IgD-negative memory B cell (primary cell): ENCODE results near the gene ANKRD31. TPM values are rescaled to one million over a fixed set of nuclear protein-coding genes. Genes with fewer than 3 reads are reported as not detected.
A peak's percentile ranks its signal among the peaks of the same experiment; 100 is the strongest.
"Not testable (repeated sequence)": the region's sequence is repeated elsewhere in the genome, so short reads cannot be mapped to it uniquely, and the experiment has no call there.

ENCODE experiments used
- H3K27ac Mint-ChIP-seq, 3 donors: one replicate each; pipeline ENCODE4 v1.8.0; 2020 to 2022; ENCODE audit warnings: mild to moderate bottlenecking in 3 of 3, mixed read lengths in 3 of 3, moderate library complexity in 1 of 3
- H3K27me3 Mint-ChIP-seq: one replicate; pipeline ENCODE4 v1.8.0; 2021; ENCODE audit warnings: mixed read lengths
- H3K36me3 Mint-ChIP-seq: one replicate; pipeline ENCODE4 v1.8.0; 2020; ENCODE audit warnings: mild to moderate bottlenecking, mixed read lengths
- H3K4me1 Mint-ChIP-seq, 3 donors: one replicate each; pipeline ENCODE4 v1.8.0; 2020 to 2022; ENCODE audit warnings: mixed read lengths in 3 of 3, mild to moderate bottlenecking in 1 of 3
- H3K4me3 Mint-ChIP-seq, 4 donors: one replicate each; pipeline ENCODE4 v1.8.0; 2020 to 2022; ENCODE audit warnings: mild to moderate bottlenecking in 4 of 4, mixed read lengths in 4 of 4, moderate library complexity in 3 of 4
- H3K9me3 Mint-ChIP-seq, 3 donors: one replicate each; pipeline ENCODE4 v1.8.0; 2020 to 2021; ENCODE audit warnings: mixed read lengths in 3 of 3, mild to moderate bottlenecking in 1 of 3
- polyA plus RNA-seq: library from polyadenylated mRNA; unstranded; fragments of 300-500 nt; fragmentation: Illumina TruSeq; gene quantifications from one replicate; pipeline ENCODE4 v1.2.3, GENCODE V29; 2021

Gene ANKRD31
- polyA plus RNA-seq, 1 donor from 2014 or later: 0.10 TPM

DNA sequence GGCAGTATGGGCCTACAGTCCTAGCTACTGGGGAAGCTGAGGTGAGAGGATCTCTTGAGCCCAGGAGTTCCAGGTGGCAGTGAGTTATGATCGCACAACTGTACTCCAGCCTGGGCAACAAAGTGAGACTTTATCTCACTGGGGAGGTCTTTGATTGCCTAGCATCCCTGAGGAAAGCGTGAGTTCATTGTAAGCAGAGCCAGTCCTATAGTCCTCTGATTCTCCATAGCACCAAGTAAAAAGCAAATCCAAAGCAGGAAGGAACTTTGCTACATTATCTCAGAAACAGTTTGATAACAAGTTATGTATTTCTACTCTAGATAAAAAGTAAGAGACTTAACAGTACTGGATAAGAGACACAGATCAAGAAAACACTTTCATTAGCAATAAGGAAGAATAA, 37.6 kb downstream of the ANKRD31 start:
- H3K4me1 Mint-ChIP-seq: no peaks in the 10 kb centered on the region
- H3K27ac Mint-ChIP-seq: no peak overlapping the region
- no peaks in the 10 kb centered on the region for H3K9me3 Mint-ChIP-seq
- H3K4me3 Mint-ChIP-seq: no peak overlapping the region
- peaks cover 2% of the 10 kb centered on the region for H3K27me3 Mint-ChIP-seq
- H3K36me3 Mint-ChIP-seq: no peaks in the 10 kb centered on the region

DNA sequence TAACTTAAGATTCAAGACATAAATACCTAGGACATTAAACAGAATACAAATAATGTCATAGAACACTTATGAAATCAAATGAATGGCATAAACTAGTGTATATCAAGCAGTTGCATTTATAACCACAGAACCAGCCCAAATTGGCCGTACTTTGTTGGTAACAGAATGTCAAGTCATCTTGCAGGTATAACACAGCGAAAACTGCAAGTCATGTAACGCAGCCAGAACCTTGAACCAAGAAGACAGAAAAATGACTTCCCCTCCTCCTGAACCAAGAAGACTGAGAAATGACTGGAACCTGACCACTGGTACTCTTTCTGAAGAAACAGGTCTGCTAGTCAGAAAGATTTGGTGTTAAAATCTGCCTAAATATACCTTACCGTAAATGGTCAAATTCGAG, 38.9 kb downstream of the ANKRD31 start:
- Mint-ChIP-seq H3K4me1 (no peaks in the 10 kb centered on the region), H3K27ac (no peak overlapping the region), H3K27me3 (peaks cover 4% of the 10 kb centered on the region), H3K9me3 (no peaks in the 10 kb centered on the region), H3K4me3 (no peak overlapping the region), H3K36me3 (no peaks in the 10 kb centered on the region)

DNA sequence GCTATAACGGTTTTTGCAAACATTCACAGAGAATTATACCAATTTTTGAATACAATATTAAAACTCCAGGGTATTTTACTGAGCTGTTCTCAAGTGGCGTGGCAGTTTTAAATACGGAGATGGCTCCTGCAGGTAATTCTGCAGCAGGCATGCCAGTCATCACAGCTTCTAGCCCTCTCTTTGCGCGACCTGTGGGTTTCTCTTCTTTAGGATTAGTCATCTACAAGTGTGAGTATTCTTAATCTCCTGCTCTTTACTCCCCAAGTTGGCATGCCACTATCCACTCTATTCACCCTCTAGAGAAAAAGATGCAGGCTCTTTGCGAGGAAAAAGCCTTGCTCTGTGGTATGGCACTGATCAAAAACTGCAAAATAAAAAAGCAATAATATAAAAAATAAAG, 43.9 kb downstream of the ANKRD31 start:
- Mint-ChIP-seq H3K27me3 (peaks cover 4% of the 10 kb centered on the region), H3K36me3 (no peaks in the 10 kb centered on the region), H3K27ac (no peak overlapping the region), H3K9me3 (no peaks in the 10 kb centered on the region), H3K4me1 (no peaks in the 10 kb centered on the region), H3K4me3 (no peak overlapping the region)

DNA sequence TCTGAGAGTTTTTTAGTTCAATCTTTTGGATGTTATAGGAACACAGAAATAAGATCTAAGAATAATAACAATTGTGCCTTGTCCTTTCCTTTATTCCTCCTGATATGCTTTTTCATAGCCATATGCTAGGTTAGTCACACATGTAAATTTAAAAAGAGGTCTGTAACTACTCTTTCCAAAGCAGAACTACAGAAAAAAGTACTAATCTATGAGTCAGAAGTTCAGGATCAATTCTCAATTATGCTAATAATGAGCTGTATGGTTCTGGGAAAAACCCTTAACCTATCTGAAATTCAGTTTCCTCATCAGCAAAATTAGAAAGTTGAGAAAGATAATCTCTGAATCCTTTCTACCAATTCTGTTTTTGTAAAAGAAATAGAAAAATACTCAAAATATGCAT, 44.4 kb downstream of the ANKRD31 start:
- H3K27ac Mint-ChIP-seq: no peak overlapping the region
- no peaks in the 10 kb centered on the region for H3K9me3 Mint-ChIP-seq
- peaks cover 4% of the 10 kb centered on the region for H3K27me3 Mint-ChIP-seq
- H3K4me1 Mint-ChIP-seq: no peaks in the 10 kb centered on the region
- H3K36me3 Mint-ChIP-seq: no peaks in the 10 kb centered on the region
- H3K4me3 Mint-ChIP-seq: no peak overlapping the region

DNA sequence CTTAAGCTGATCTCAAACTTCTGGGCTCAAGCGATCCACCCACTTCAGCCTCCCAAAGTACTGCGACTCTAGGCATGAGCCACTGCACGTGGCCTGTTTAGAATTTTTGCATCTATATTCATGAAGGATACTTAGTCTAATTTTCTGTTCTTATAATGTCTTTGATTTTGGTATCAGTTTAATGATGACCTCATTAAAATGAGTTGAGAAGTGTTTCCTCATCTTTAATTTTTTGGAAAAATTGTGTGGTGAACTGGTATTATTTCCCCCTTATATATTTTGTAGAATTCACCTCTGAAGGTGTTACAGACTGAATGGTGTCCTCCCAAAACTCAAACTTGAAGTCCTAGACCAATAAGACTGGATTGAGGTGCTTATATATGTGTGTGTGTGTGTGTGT, 46.5 kb downstream of the ANKRD31 start:
- H3K27me3 Mint-ChIP-seq: peaks cover 4% of the 10 kb centered on the region
- no peaks in the 10 kb centered on the region for H3K36me3 Mint-ChIP-seq
- H3K27ac Mint-ChIP-seq: no peak overlapping the region
- no peaks in the 10 kb centered on the region for H3K9me3 Mint-ChIP-seq
- H3K4me3 Mint-ChIP-seq: no peak overlapping the region
- H3K4me1 Mint-ChIP-seq: no peaks in the 10 kb centered on the region

DNA sequence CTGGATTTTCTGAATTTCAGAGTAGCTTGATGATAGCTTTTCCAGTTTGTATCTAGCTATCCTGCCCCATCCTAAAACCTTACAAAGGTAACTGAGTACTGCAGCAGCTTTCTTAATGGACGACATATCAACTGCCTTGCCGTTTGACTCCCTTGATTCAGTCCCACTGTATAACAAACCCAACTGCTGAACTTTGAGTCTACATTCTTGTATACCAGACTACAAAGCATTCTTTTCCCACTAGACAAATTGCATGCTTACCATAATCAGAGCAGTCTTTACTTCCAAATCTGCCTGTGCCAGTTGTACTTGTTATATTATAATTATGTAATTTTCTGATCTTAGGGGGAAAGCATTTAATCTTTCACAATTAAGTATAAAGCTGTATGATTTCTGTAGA, 47.3 kb downstream of the ANKRD31 start:
- Mint-ChIP-seq H3K4me3 (no peak overlapping the region), H3K9me3 (no peaks in the 10 kb centered on the region), H3K4me1 (no peaks in the 10 kb centered on the region), H3K27me3 (peaks cover 3% of the 10 kb centered on the region), H3K36me3 (no peaks in the 10 kb centered on the region), H3K27ac (no peak overlapping the region)

DNA sequence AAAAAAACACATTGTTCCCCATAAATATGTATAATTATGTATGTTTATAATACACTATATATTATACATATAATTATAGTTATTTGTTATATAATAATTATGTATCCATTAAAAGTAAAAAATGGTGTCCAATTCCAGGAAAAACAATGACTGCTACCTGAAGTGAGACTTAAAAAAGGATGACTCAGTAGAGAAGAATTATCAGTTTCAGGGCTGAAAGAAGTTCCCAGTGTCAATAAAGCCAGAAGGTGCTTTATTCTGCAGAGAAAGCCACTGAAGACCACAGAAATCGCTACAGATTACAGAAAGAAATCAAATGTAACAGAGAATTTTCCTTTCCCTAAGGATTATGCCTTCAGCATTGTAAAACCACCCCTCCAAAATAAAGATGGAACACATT, 50.9 kb downstream of the ANKRD31 start:
- Mint-ChIP-seq H3K9me3 (peaks cover 0 to 3% (median 0%) of the 10 kb centered on the region in 3 donors), H3K27ac (no peak overlapping the region), H3K27me3 (no peaks in the 10 kb centered on the region), H3K4me3 (no peak overlapping the region), H3K36me3 (no peaks in the 10 kb centered on the region), H3K4me1 (no peaks in the 10 kb centered on the region)

DNA sequence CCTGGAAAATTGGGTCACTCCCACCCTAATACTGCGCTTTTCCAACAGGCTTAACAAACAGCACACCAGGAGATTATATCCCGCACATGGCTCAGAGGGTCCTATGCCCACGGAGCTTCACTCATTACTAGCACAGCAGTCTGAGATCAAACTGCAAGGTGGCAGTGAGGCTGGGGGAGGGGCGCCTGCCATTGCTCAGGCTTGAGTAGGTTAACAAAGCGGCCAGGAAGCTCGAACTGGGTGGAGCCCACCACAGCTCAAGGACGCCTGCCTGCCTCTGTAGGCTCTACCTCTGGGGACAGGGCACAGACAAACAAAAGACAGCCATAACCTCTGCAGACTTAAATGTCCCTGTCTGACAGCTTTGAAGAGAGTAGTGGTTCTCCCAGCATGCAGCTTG, 60.7 kb downstream of the ANKRD31 start:
- not testable (repeated sequence) for H3K27ac Mint-ChIP-seq, H3K4me3 Mint-ChIP-seq, H3K27me3 Mint-ChIP-seq, H3K36me3 Mint-ChIP-seq, H3K4me1 Mint-ChIP-seq
- peaks cover 0 to 11% (median 9%) of the 10 kb centered on the region in 3 donors for H3K9me3 Mint-ChIP-seq

DNA sequence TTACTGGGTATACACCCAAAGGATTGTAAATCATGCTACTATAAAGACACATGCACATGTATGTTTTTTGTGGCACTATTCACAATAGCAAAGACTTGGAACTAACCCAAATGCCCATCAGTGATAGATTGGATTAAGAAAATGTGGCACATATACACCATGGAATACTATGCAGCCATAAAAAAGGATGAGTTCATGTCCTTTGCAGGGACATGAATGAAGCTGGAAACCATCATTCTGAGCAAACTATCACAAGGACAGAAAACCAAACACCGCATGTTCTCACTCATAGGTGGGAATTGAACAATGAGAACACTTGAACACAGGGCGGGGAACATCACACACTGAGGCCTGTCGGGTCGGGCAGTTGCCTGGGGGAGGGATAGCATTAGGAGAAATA, 61.8 kb downstream of the ANKRD31 start:
- Mint-ChIP-seq H3K9me3 (peaks cover 0 to 11% (median 9%) of the 10 kb centered on the region in 3 donors), H3K27ac (peak overlapping the region in 1 of 3 donors; percentile 53)
- not testable (repeated sequence) for H3K4me3 Mint-ChIP-seq, H3K27me3 Mint-ChIP-seq, H3K36me3 Mint-ChIP-seq, H3K4me1 Mint-ChIP-seq

DNA sequence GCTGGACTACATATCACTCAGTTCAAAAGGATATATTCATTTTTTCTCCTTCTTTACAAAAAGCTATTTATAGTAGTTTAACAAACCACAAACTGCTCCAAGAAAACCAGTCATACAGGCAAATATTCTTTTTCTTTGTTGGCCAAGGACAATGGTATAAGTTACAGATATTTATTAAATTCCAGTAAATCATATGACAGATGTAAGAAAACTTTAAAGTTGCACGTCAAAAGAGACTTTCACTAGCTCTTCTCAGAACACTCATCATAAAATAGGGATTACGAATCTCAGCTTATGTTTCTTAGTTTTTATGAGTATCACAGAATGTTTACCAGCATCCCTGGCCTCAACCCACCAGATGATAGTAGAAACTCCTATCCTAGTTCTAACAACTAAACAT, 67.2 kb downstream of the ANKRD31 start:
- H3K4me1 Mint-ChIP-seq: no peaks in the 10 kb centered on the region
- H3K4me3 Mint-ChIP-seq: no peak overlapping the region
- no peaks in the 10 kb centered on the region for H3K27me3 Mint-ChIP-seq
- no peak overlapping the region for H3K27ac Mint-ChIP-seq
- H3K9me3 Mint-ChIP-seq: peaks cover 0 to 8% (median 5%) of the 10 kb centered on the region in 3 donors
- H3K36me3 Mint-ChIP-seq: no peaks in the 10 kb centered on the region

DNA sequence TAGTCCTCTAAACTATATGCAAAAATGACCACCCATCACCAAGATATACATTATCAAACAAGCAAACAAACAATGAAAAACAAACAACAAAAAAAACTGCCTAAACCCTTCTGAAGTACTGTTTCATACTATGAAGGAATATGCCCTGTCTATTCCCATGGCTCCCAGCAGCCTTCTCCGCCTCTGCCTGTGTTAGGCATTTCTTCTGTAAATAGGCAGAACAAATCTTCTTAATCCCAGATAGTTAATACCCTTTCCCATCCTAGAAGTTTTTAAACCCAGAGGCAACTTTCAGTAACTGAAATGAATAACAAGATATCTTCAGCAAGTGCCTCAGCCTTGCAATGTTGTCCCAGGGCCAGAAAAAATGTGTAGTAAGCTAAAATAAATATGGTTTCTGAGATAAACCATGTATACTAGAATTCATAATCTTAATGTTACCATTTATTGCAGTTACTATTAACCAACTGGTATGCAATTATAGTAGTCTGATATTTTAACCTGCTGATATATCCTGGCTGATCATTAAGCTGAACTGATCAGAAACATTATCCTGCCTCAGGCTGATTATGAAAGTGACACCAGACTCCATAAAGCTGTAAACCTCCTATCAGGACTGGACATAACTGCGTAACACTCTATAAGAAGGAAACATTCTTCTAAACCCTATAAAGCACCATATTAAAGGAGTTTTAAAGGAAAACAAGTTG, 68.5 kb downstream of the ANKRD31 start:
- no peaks in the 10 kb centered on the region for H3K27me3 Mint-ChIP-seq
- H3K4me3 Mint-ChIP-seq: no peak overlapping the region
- H3K9me3 Mint-ChIP-seq: peaks cover 0 to 3% (median 0%) of the 10 kb centered on the region in 3 donors
- H3K4me1 Mint-ChIP-seq: no peaks in the 10 kb centered on the region
- no peaks in the 10 kb centered on the region for H3K36me3 Mint-ChIP-seq
- no peak overlapping the region for H3K27ac Mint-ChIP-seq

DNA sequence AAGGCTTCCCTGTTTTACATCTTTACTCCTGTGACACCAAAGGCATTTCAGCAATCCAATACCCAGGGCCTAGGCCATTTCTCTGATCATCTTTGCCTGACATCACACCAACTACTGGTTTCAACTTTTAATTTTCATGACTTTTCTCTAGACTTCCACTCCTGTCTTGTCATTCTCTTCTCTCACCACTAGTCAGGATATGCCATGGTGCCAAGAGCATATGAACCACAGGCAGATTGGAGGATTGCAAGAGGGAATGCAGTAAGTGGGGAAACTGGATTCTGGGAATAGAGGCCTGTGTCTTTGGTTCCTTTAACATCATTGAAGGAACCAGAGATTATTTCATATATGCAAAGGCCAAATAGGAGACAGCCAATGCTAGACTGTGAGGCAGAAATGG, 69.3 kb downstream of the ANKRD31 start:
- Mint-ChIP-seq H3K9me3 (peaks cover 0 to 1% (median under 1%) of the 10 kb centered on the region in 3 donors), H3K27me3 (no peaks in the 10 kb centered on the region), H3K27ac (no peak overlapping the region), H3K4me3 (no peak overlapping the region), H3K36me3 (no peaks in the 10 kb centered on the region), H3K4me1 (no peaks in the 10 kb centered on the region)

DNA sequence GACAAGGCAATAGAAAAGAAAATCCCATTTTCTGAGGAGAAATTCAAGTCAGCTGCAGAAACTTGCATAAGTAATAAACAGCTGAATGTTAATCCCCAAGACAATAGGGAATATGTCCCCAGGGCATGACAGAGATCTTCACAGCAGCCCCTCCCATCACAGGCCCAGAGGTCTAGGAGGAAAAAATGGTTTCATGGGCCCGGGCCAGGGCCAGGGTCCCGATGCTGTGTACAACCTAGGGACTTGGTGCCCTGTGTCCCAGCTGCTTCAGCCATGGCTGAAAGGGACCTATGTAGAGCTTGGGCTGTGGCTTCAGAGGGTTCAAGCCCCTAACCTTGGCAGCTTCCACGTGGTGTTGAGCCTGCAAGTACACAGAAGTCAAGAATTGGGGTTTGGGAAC, 75.2 kb downstream of the ANKRD31 start:
- H3K4me1 Mint-ChIP-seq, H3K4me3 Mint-ChIP-seq, H3K27me3 Mint-ChIP-seq, H3K36me3 Mint-ChIP-seq: not testable (repeated sequence)
- Mint-ChIP-seq H3K27ac (peak overlapping the region in 1 of 3 donors; percentile 1), H3K9me3 (peaks cover 8 to 18% (median 16%) of the 10 kb centered on the region in 3 donors)

DNA sequence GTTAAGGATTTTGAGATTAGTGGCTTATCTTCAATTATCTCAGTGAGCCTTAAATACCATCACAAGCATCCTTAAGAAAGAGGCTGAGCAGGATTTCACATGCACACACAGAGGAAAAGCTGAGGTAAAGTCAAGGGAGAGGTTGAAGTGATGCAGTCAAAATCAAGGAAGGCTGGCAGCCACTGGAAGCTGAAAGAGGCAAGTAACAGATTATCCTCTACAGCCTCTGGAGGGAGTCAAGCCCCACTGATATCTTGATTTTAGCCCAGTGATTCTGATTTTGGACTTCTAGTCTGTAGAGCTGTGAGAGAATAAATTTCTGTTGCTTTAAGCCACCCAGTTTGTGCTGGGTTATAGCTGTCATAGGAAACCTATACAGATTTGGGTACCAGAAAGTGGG, 80.1 kb downstream of the ANKRD31 start:
- Mint-ChIP-seq H3K27ac (no peak overlapping the region), H3K4me3 (no peak overlapping the region), H3K36me3 (peaks cover 9% of the 10 kb centered on the region), H3K27me3 (no peaks in the 10 kb centered on the region), H3K9me3 (peaks cover 7 to 23% (median 23%) of the 10 kb centered on the region in 3 donors), H3K4me1 (no peaks in the 10 kb centered on the region)

DNA sequence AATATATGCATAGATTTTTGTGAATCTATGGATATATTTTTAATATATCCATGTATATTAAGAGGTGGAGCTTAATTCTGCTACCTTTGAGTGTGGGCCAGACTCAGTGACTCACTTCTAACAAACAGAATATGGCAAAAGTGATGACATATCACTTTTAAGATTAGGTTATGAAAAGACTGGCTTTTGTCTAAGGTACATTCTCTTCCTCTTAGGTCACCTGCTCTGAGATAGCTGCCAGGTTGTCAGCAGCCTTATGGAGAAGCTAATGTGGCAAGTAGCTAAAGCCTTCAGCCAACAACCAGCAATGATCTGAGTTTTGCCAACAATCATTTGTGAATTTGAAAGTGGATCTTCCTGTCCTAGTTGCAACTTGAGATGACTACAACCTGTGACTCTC, 83.8 kb downstream of the ANKRD31 start:
- Mint-ChIP-seq H3K4me3 (no peak overlapping the region), H3K27ac (no peak overlapping the region), H3K4me1 (no peaks in the 10 kb centered on the region), H3K36me3 (peaks cover 5% of the 10 kb centered on the region), H3K27me3 (no peaks in the 10 kb centered on the region), H3K9me3 (peaks cover 6 to 21% (median 7%) of the 10 kb centered on the region in 3 donors)

DNA sequence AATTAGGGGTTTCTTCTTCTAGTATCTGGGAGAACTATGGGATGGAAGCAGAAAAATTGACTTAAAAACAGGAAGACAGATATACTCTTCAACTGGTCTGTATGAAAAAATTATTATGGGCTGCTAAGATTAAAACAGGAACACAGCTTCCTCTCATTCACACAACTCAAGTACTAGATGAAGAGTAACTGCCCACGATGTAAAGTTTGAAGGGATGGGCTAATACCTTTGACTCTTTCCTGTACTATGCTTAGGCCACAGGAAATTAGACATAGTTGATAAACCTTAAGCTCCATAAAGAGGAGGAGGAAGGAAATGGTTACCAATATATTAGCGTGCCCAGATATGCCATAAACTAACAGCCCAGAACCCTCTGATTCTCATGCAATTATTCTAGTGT, 88.6 kb downstream of the ANKRD31 start:
- Mint-ChIP-seq H3K27ac (no peak overlapping the region), H3K27me3 (peaks cover 4% of the 10 kb centered on the region), H3K9me3 (peaks cover 1 to 11% (median 11%) of the 10 kb centered on the region in 3 donors), H3K4me3 (no peak overlapping the region), H3K36me3 (no peaks in the 10 kb centered on the region), H3K4me1 (no peaks in the 10 kb centered on the region)
